Measurements from ENCODE around the gene LAMB4.

The LAMB4 gene

DNA sequence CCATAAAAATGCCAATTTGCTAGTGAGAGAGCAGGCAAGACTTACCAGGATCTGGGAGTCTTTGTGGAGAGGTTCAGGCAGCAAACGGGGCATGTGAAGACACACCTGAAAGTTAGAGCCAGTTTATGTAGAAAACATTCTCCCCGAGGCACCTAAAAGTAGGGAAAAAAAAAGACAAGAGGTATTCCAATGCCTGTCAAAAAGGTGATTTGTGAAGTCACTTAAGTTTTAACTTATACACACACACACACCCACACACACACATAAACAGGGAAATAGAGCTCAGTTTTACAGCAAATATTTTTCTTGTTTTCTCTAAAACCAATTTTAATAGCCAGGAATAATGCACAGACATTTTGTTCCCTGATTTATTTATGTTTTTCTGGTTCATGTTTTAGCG is at the start of gene LAMB4:
TSS of gene LAMB4 (minus strand) at position 101 of the 400 bp plus-strand sequence. CDS start 7,197 bp downstream, outside the sequence.
- DNase-seq: no peak

GRCh38 chr7:108178398-108178797 is 48.2 kb upstream of the LAMB4 start:
- DNase-seq: no peak

- no peak for DNase-seq
These were observed 41.0 kb upstream of the LAMB4 start for GRCh38 chr7:108171164-108171563.

GRCh38 chr7:108170251-108170650 is 40.1 kb upstream of the LAMB4 start:
- no peak for DNase-seq

- DNase-seq: no peak
These were observed 37.3 kb upstream of the LAMB4 start for GRCh38 chr7:108167460-108167859.

DNA sequence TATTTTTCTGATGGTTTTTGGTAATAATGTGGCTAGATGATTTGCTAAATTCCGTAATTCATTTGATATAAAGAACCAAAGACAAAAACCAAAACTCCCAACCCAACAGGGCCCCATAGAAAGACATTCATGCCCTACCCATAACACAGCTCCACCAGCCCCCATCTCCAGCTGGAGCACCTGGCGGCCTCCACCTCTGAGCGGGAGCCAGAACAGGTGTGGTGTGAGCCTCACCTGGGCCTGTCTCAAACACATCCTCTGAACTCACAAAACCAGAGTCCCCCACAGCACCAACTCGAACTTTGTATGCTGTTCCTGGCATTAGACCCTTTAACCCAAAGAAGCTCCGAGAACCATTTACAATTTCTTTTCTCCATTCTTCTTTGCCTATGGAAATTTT is 36.5 kb upstream of the LAMB4 start:
- no peak for DNase-seq

DNA sequence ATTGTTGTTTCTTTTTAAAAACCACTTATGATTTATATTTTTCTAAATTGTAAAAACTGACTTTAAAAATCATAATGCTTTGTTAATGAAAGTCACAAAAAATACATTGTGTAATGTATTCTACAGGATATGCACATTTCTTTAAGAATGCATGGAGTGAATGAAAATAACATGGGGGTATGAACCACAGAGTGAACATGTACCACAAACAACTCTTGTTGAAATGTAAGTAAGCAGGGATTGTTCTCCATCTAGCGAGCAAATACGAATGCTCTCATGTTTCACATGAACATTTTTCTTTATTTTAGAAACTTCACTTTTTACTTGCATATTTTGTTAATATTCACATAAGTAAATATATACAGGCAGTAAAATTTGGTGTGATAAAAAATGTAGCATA is 35.6 kb upstream of the LAMB4 start:
- DNase-seq: no peak

- DNase-seq: no peak
These were observed 34.8 kb upstream of the LAMB4 start for GRCh38 chr7:108164946-108165345.

- no peak for DNase-seq
These were observed 34.2 kb upstream of the LAMB4 start for GRCh38 chr7:108164342-108164741.

DNA sequence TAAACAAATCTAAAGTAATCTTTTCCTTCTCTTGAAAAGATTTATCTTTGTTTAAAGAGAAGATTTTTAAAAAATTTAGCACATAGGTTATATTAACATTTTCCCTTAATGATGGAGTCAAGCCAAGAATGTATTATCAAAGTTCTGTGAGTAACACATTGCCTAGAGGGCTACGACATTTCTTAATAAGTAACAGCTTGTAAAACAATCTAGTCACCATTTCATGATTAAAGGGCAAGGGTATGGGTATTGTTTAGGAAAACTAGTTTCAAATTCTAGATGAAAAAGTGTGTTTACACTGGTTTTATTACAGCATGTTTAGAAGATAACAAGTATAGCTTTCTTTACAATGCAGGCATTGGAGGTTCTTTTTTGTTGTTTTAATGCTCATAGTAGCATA is 28.6 kb upstream of the LAMB4 start:
- no peak for DNase-seq

- no peak for DNase-seq
These were observed 27.6 kb upstream of the LAMB4 start for GRCh38 chr7:108157606-108158335.

GRCh38 chr7:108156897-108157605 is 26.9 kb upstream of the LAMB4 start:
- DNase-seq: no peak

DNA sequence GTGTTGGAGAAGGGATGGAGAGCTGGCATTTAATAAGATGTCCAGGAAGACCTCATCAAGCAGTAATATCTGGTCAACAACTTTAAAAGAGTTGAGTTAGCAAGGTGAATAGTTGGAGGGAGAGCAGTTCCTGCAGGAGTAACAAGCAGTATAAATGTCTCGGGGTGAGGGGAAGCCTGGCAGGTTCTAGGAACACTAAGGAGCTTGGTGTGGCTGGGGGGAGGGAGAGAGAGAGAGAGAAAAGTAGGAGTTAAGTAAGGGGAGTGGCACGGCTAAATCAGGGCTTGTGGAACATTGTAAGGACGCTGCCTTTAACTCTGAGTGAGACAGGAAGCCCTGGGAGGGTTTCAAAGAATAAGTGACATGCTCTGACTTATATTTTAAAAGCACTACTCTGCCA is 22.0 kb upstream of the LAMB4 start:
- DNase-seq: no peak

DNA sequence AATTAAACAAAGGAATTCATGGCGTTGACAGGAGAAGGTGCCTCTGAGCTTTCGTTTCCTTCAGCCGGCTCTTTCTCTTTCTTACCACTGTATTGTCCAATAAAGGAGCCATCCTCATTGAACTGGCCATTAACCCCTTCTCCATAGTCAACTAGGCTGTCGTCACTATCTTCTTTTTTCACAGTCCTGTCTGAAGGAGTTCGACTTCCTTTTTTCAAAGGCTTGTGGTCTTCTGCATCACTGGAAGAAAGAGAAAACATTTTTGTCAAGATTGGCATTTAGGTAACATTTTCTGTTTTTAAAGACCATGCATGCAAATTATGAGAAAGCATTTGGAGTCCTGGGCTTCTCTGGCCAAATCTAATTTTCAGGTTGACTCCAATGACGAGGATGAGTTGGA is 19.7 kb upstream of the LAMB4 start:
- DNase-seq: no peak

DNA sequence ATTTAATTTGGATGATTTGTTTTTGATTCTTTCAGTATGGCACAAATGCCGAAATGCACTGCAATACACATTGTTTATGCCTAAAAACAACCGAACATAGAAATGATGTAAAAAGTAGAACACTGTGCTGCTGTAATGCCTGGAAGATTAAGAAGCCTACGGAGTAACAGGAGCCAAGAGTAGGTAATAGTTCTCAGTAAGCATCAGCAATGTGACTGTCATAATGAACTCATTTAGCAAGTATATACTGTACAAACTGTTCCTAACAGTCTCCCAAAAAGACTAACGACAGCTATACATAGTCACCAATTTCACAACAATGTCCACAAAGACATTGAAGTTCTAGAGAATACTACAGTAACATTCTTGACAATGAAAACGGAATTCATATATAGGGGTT is 19.0 kb upstream of the LAMB4 start:
- no peak for DNase-seq

DNA sequence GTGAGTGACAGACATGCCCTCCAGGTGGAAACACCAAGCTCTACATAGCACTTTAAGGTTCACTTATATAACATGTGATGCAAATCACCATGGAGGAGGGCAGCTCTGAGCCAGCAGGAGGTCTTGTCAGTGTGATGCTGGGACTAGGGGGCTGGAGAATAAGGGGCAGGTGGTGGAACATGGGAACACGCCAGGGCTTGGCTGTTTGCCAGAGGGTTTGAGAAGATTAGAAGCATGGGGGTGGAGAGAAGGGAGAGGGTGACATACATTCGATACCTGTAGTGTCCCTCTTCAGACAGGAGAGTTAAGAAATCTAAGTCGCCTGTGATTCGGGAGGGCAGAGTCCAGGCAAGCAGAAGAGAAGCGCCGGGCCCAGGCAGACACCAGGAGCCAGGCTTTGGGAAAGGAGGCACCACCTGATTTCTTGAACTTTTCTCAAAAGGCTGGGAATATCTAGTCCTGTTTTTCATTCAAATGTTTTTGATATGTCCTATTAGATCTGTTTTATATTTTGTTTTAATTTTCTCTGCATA is 16.9 kb upstream of the LAMB4 start:
- DNase-seq: no peak

- DNase-seq: peak; percentile 58
These were observed 16.1 kb upstream of the LAMB4 start for GRCh38 chr7:108146070-108146842.

- DNase-seq: no peak
These were observed 15.2 kb upstream of the LAMB4 start for GRCh38 chr7:108145401-108145800.

DNA sequence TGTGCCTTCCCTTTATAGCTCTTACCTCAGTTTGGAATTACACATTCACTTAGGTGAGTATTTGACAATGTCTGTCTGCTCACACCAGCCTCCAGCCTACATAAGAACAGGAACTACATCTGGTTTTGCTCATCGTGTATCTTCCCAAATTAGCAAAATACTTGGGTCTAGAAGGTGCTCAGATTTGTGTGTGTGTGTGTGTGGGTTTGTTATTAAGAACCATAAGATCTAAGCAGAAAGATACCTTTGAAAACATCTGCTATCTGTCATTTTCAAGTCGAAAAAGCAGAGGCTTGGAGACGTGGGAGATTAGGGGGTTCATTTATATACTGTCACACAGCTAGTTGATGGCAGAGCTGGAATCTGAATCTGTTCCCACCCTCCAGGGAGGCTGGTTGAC is 14.8 kb upstream of the LAMB4 start:
- DNase-seq: no peak

GRCh38 chr7:108143658-108144420 is 13.7 kb upstream of the LAMB4 start:
- no peak for DNase-seq

DNA sequence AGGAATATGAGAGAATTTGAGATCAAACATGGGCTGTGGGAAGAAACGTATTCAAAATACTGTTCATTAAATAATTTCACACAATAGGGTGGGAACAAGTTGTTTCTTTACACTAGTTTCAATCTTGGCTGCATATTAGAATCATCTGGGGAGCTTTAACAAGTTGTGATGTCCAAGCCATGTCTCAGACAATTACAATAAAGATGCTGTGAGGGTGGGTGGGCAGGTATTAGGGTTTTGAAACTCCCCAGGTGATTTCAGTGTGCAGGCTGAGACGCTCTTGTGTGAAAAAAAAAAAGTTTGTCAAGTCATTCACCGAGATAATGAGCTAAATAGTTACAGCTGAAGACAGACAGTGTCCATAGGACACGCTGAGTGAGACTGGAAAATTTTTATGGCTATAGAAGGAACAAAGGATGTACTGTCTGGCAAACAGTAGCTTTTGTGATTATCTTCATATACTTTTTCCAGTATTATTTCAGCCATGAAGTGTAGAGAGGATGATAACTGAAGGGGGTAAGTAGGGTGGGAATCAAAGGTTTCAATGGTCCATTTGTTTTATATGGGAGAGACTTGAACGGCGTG is 12.6 kb upstream of the LAMB4 start:
- DNase-seq: no peak

DNA sequence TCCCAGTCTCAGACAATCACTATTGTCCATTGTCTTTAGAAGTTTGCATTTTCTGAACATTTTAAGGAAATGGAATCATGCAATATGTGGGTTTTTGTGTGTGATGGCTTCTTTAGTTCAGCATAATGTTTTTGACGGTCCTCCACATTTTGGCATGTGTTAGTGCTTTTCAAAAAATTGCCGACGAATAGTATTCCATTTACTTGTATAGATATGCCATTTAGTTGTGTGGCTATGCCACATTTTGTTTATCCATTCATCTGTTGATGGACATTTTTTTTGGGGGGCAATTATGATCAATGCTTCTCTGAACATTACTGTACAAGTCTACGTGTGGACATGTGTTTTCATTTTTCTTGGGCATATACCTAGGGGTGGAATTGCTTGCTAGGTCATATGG is 12.0 kb upstream of the LAMB4 start:
- no peak for DNase-seq
